Measurements from ENCODE around the gene CDC42.

CDC42 gene

DNA sequence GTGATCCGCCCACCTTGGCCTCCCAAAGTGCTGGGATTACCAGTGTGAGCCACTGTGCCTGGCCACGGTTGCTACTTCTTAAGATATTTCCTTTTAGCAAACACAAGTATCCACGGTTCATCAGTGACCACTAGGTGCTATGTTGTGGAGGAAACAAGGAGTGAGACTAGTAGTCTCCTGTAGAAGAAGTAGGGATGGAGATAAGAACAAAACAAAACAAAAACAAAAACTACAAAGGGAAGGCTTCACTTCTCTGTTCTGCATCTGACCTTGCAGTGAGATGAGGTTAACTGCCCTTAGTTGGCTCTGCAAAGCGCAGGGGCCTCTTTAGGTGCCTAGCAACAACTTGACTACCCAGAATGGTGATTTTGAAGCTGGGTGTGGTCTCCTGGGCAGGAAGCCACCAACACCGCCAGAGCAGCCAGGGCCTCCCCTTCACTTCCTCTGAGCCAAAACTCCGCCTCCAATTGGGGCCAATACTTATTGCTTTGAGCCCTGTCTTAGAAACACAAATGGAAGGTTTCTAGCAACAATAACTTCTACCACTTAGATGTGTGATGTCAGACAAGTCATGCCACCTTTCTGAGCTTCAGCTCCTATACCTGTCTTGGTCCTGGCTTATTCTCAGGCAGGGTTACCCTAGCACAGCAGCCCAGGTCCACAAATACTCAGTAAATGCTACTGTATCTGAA lies 12.8 kb upstream of the CDC42 start:
- Histone ChIP-seq H3K4me3 (replicated peaks; ENCODE audit: low read depth, low read length) (peak overlapping the region; percentile 37), H3K27me3 (replicated peaks; ENCODE audit: control insufficient read depth, insufficient read depth, low read length) (no peaks in the 10 kb centered on the region), H3K36me3 (ENCODE audit: control insufficient read depth, insufficient read depth, low read length) (no peaks in the 10 kb centered on the region)
- TF ChIP-seq, protein P1, sequence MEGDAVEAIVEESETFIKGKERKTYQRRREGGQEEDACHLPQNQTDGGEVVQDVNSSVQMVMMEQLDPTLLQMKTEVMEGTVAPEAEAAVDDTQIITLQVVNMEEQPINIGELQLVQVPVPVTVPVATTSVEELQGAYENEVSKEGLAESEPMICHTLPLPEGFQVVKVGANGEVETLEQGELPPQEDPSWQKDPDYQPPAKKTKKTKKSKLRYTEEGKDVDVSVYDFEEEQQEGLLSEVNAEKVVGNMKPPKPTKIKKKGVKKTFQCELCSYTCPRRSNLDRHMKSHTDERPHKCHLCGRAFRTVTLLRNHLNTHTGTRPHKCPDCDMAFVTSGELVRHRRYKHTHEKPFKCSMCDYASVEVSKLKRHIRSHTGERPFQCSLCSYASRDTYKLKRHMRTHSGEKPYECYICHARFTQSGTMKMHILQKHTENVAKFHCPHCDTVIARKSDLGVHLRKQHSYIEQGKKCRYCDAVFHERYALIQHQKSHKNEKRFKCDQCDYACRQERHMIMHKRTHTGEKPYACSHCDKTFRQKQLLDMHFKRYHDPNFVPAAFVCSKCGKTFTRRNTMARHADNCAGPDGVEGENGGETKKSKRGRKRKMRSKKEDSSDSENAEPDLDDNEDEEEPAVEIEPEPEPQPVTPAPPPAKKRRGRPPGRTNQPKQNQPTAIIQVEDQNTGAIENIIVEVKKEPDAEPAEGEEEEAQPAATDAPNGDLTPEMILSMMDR (IDR thresholded peaks at IDR 0.05; ENCODE audit: insufficient read depth, low read length, poor library complexity, severe bottlenecking) = peak; percentile 32
- peak; percentile 83 for DNase-seq (ENCODE audit: extremely low read depth, insufficient read length)

DNA sequence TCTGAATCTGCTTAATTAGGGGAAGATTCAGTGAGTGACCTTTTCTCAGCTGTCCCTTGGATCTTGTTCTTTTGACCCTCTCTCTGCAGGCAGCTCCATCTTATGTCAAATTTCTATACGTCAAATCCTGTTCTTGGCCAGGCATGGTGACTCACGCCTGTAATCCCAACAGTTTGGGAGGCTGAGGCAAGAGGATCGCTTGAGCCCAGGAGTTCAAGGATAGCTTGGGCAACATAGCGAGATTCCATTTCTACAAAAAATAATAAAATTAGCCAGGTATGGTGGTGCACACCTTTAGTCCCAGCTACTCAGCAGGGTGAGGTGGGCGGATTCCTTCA lies 12.3 kb upstream of the CDC42 start:
- peak overlapping the region; percentile 37 for H3K4me3 ChIP-seq (replicated peaks; ENCODE audit: low read depth, low read length)
- no peaks in the 10 kb centered on the region for H3K36me3 ChIP-seq (ENCODE audit: control insufficient read depth, insufficient read depth, low read length)
- no peaks in the 10 kb centered on the region for H3K27me3 ChIP-seq (replicated peaks; ENCODE audit: control insufficient read depth, insufficient read depth, low read length)
- no peak for DNase-seq (ENCODE audit: extremely low read depth, insufficient read length)
- TF ChIP-seq, protein P1 (IDR thresholded peaks at IDR 0.05; ENCODE audit: insufficient read depth, low read length, poor library complexity, severe bottlenecking) = no peak

DNA sequence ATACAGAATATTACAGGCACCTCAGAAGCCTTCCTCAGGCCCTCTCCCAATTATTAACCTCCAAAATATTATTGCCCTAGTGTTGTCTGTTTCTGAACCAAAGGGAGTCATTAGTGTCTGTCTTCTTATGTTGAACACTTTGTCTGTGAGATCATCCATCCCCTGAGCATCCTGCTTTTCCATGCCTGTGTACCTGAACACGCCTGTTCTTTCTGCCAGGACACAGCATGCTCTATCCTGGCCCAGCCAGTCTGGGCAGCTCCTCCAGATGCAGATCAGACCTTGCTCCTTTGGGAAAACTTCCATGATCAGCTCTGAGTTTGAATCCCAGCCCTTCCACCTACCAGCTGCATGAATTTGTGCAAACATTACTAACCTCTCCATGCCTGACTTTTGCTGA lies 11.0 kb upstream of the CDC42 start:
- no peak for DNase-seq (ENCODE audit: extremely low read depth, insufficient read length)
- TF ChIP-seq, protein P1 (IDR thresholded peaks at IDR 0.05; ENCODE audit: insufficient read depth, low read length, poor library complexity, severe bottlenecking) = no peak
- Histone ChIP-seq H3K27me3 (replicated peaks; ENCODE audit: control insufficient read depth, insufficient read depth, low read length) (no peaks in the 10 kb centered on the region), H3K4me3 (replicated peaks; ENCODE audit: low read depth, low read length) (no peak overlapping the region), H3K36me3 (ENCODE audit: control insufficient read depth, insufficient read depth, low read length) (no peaks in the 10 kb centered on the region)

DNA sequence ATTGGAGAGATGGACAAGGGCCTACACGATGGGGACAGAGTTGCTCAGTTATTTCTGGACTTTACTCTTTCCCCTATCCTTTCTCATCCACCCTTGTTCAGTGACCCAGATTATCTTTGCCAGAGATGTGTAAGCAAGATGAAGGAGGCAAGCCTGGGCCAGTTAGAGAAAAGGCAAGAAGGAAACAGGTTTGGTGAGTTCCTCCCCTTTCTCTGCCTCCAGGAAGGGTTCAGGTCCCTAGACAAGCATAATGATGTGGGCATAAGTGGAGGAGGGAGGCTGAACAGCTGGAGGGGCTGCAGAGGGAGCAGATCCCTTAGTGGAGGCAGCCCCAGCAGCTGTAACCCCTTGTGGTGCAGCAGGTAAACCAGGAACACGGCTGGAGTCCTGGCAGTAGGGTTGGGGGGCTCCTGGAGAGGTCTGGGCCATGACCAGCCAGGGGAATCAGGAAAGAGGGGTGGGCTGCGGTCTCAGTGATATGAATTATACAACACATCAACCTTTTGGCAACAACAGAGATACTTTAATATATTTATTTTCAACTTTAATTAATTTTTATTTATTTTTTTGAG lies 9.2 kb upstream of the CDC42 start:
- no peak overlapping the region for H3K4me3 ChIP-seq (replicated peaks; ENCODE audit: low read depth, low read length)
- no peaks in the 10 kb centered on the region for H3K36me3 ChIP-seq (ENCODE audit: control insufficient read depth, insufficient read depth, low read length)
- no peaks in the 10 kb centered on the region for H3K27me3 ChIP-seq (replicated peaks; ENCODE audit: control insufficient read depth, insufficient read depth, low read length)
- TF ChIP-seq, protein P1 (IDR thresholded peaks at IDR 0.05; ENCODE audit: insufficient read depth, low read length, poor library complexity, severe bottlenecking) = no peak
- DNase-seq (ENCODE audit: extremely low read depth, insufficient read length) = no peak

DNA sequence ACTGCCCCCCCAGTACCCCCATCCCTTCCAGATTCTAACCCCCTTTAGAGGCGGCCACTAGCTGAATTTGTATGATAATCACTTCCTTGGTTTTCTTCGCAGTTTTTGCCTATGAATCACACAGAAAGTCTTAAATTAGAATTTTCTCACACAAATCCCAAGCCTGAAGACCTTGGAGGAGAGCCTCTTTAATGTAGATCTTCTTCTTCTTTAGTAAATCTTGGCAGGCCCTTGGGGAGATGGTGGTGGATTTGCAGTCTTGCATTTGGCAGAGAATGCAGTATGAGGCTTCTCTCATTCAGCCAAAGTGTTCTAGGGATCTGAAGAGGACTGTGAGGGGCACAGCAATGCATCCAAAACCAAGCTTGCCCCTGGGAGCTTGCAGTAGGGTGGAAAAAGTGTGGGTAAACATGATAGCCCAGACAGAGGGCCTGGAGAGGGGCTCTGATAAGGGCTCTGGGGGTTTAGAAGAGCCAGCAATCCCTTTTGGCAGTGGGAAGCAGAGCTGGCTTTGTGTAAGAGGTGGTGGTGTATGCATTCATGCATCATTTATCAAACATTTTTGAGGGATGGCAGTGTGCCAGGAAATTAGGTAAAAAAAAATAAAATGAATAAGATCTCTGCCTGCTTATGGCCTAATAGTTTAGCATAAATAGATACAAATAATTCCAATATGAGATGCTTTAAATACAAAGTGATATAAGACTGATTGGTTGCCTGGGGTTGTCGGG lies 7.7 kb upstream of the CDC42 start:
- TF ChIP-seq, protein P1 (IDR thresholded peaks at IDR 0.05; ENCODE audit: insufficient read depth, low read length, poor library complexity, severe bottlenecking) = no peak
- no peak for DNase-seq (ENCODE audit: extremely low read depth, insufficient read length)
- Histone ChIP-seq H3K36me3 (ENCODE audit: control insufficient read depth, insufficient read depth, low read length) (no peaks in the 10 kb centered on the region), H3K4me3 (replicated peaks; ENCODE audit: low read depth, low read length) (no peak overlapping the region), H3K27me3 (replicated peaks; ENCODE audit: control insufficient read depth, insufficient read depth, low read length) (no peaks in the 10 kb centered on the region)
